ENCODE measurements around the gene BRSK2. TPM values are rescaled to one million over a fixed set of nuclear protein-coding genes. Genes with fewer than 3 reads are reported as not detected.

Gene BRSK2
- total RNA-seq, 3 donors from 2014 or later, result 0.58 to 4.3 (median 0.60) TPM

DNA sequence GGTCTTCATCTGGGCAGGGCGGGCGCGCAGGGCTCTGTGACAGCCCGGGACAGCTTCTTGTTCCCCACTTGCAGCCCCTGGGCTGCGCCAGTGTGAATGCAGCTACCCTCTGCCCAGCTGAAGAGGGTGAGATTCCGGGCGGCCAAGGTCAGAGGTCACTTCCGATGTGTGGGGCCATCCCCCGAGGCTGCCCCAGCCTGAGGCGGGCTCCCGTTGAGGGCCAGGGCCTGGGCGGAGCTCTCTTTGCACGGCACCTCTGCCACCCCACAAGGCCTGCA is 72.9 kb downstream of the BRSK2 start:
- no peak for ATAC-seq
- TF ChIP-seq, protein P1, sequence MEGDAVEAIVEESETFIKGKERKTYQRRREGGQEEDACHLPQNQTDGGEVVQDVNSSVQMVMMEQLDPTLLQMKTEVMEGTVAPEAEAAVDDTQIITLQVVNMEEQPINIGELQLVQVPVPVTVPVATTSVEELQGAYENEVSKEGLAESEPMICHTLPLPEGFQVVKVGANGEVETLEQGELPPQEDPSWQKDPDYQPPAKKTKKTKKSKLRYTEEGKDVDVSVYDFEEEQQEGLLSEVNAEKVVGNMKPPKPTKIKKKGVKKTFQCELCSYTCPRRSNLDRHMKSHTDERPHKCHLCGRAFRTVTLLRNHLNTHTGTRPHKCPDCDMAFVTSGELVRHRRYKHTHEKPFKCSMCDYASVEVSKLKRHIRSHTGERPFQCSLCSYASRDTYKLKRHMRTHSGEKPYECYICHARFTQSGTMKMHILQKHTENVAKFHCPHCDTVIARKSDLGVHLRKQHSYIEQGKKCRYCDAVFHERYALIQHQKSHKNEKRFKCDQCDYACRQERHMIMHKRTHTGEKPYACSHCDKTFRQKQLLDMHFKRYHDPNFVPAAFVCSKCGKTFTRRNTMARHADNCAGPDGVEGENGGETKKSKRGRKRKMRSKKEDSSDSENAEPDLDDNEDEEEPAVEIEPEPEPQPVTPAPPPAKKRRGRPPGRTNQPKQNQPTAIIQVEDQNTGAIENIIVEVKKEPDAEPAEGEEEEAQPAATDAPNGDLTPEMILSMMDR (IDR thresholded peaks at IDR 0.05), result no peak
- Histone ChIP-seq H3K4me3 (no peak overlapping the region), H3K4me1 (ENCODE audit: low read depth) (peaks cover 9% of the 10 kb centered on the region), H3K9me3 (no peaks in the 10 kb centered on the region), H3K36me3 (ENCODE audit: low read depth) (no peaks in the 10 kb centered on the region)
- no peak for DNase-seq
- intact Hi-C loops (cut with DNase I, micrococcal nuclease), result loop anchor here in 1 of 2 donors (10.0 kb wide), 1 partner anchor 52 kb away; no protein-coding TSS in a partner anchor

DNA sequence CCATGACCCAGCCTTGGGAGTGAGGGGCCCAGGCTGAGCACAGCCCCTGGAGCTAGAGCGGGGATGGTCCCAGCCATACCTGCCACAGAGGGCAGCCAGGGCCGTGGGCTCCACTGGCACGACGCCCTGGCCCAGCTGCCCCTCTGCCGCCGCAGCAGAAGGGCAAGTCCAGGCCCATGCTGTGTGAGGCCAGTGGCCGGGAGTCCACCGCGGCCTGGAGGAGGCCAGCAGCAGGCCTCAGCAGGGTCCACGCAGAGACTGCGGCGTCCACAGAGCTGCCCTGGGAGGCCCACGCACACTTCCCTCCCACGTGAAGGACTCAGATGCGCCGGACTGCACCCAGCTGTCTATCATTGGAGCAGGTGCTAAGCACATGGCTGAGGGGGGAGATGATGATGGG is 73.3 kb downstream of the BRSK2 start:
- intact Hi-C loops (cut with DNase I, micrococcal nuclease), result loop anchor here in 1 of 2 donors (10.0 kb wide), 1 partner anchor 52 kb away; no protein-coding TSS in a partner anchor
- Histone ChIP-seq H3K4me3 (no peak overlapping the region), H3K9me3 (no peaks in the 10 kb centered on the region), H3K36me3 (ENCODE audit: low read depth) (no peaks in the 10 kb centered on the region), H3K4me1 (ENCODE audit: low read depth) (peaks cover 8% of the 10 kb centered on the region)
- DNase-seq, result no peak
- no peak for ATAC-seq
- TF ChIP-seq, protein P1 (IDR thresholded peaks at IDR 0.05), result no peak

DNA sequence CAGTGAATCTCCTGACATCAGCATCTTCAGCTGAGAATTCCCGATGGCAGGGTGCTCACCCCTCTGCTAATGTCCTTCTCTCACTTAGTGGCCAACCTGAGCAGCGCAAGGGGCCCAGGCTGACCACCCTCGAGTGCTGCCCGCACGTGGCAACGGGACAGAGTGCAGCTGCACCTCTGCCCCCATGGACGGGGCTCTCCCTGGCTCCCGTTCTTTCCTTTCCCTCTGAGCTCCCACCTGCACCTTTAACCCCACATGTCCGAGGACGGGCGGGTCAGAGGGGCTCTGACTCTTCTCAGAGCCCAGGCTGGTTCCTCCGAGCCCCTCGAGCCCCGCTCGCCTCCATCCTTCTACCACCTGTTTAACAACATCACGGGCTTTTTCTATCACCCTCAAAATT is 77.0 kb downstream of the BRSK2 start:
- H3K9me3 ChIP-seq, result no peaks in the 10 kb centered on the region
- TF ChIP-seq, protein P1 (IDR thresholded peaks at IDR 0.05), result no peak
- intact Hi-C loops (cut with DNase I, micrococcal nuclease), result loop anchor here in 1 of 2 donors (10.0 kb wide), 1 partner anchor 48 kb away; no protein-coding TSS in a partner anchor
- H3K36me3 ChIP-seq (ENCODE audit: low read depth), result no peaks in the 10 kb centered on the region
- H3K4me1 ChIP-seq (ENCODE audit: low read depth), result no peaks in the 10 kb centered on the region
- ATAC-seq (no peak), DNase-seq (no peak)
- no peak overlapping the region for H3K4me3 ChIP-seq

DNA sequence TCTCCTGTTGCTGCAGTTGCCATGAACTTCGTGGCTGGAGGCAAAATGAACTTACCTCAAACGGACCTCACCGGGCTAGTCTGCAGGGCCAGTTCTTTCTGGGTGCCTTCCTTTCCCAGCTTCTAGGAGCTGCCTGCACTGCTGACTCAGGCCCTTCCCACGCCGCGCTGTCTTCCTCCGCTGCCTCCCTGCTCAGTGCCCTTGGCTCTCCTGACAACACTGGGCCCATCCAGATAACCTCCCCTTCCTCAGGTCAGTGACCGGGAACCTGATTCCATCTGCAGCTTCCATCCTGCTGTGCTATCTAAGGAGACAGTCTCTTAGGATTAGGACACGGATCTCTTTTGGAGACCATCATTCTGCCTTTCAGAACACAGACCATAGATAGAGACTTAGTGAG is 77.5 kb downstream of the BRSK2 start:
- H3K9me3 ChIP-seq, result no peaks in the 10 kb centered on the region
- no peaks in the 10 kb centered on the region for H3K36me3 ChIP-seq (ENCODE audit: low read depth)
- ATAC-seq (no peak), DNase-seq (no peak)
- no peaks in the 10 kb centered on the region for H3K4me1 ChIP-seq (ENCODE audit: low read depth)
- no peak overlapping the region for H3K4me3 ChIP-seq
- TF ChIP-seq, protein P1 (IDR thresholded peaks at IDR 0.05), result no peak
- intact Hi-C loops (cut with DNase I, micrococcal nuclease), result loop anchor here in 1 of 2 donors (10.0 kb wide), 1 partner anchor 48 kb away; no protein-coding TSS in a partner anchor

DNA sequence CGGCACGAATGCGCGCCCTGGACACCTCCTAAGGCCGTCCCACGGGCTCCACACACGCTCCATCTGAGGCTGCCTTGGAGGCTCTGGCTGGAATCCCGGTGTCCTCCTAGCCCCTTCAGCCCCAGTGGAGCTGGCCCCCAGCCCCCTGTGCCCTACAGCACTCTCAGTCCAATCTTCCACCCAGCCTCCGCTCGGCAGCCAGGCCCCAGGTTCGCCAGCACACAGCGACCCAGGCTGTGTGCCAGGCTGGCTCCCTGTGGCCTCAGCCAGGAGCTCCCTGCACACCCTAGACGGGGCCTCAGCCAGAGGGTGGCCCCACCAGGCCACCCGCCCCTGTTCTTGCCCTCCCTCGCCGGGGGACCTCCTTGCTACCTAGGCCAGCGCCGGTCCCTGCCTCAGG is 78.3 kb downstream of the BRSK2 start:
- intact Hi-C loops (cut with DNase I, micrococcal nuclease), result loop anchor here in 1 of 2 donors (10.0 kb wide), 1 partner anchor 47 kb away; no protein-coding TSS in a partner anchor
- no peak overlapping the region for H3K4me3 ChIP-seq
- no peak for ATAC-seq
- TF ChIP-seq, protein P1 (IDR thresholded peaks at IDR 0.05), result no peak
- H3K4me1 ChIP-seq (ENCODE audit: low read depth), result no peaks in the 10 kb centered on the region
- no peak for DNase-seq
- no peaks in the 10 kb centered on the region for H3K36me3 ChIP-seq (ENCODE audit: low read depth)
- no peaks in the 10 kb centered on the region for H3K9me3 ChIP-seq
